C4-2B (cell line): ENCODE results near the gene ZNF302.
"Not testable (repeated sequence)": the region's sequence is repeated elsewhere in the genome, so short reads cannot be mapped to it uniquely, and the experiment has no call there.

ENCODE experiments used
- ZFX ChIP-seq: fragments of 450-650 bp; IDR thresholded peaks from 2 replicates; pipeline ENCODE4 v1.6.1; 2017
- TF ChIP-seq, protein P1 (sequence below): fragments of 450-650 bp; conservative IDR thresholded peaks from 2 replicates; pipeline ENCODE4 v1.5.1; 2017; ENCODE audit warnings: mild to moderate bottlenecking

DNA sequence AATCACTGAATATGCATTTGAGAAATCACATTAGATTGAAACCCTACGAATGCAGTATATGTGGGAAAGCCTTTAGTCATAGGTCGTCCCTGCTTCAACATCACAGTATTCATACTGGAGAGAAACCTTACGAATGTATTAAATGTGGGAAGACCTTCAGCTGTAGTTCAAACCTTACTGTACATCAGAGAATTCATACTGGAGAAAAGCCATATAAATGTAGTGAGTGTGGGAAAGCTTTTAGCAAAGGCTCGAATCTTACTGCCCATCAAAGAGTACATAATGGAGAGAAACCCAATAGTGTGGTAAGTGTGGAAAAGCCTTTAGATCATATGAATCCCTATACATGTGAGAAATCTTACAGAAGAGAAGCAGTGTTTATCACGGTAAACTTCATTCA, 7.8 kb downstream of the ZNF302 start:
- TF ChIP-seq, protein P1, sequence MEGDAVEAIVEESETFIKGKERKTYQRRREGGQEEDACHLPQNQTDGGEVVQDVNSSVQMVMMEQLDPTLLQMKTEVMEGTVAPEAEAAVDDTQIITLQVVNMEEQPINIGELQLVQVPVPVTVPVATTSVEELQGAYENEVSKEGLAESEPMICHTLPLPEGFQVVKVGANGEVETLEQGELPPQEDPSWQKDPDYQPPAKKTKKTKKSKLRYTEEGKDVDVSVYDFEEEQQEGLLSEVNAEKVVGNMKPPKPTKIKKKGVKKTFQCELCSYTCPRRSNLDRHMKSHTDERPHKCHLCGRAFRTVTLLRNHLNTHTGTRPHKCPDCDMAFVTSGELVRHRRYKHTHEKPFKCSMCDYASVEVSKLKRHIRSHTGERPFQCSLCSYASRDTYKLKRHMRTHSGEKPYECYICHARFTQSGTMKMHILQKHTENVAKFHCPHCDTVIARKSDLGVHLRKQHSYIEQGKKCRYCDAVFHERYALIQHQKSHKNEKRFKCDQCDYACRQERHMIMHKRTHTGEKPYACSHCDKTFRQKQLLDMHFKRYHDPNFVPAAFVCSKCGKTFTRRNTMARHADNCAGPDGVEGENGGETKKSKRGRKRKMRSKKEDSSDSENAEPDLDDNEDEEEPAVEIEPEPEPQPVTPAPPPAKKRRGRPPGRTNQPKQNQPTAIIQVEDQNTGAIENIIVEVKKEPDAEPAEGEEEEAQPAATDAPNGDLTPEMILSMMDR: not testable (repeated sequence)
- TF ChIP-seq ZFX: not testable (repeated sequence)
